Neural progenitor cell (in vitro differentiated cells): ENCODE results near the gene MRPL53. TPM values are rescaled to one million over a fixed set of nuclear protein-coding genes. Genes with fewer than 3 reads are reported as not detected.
A peak's percentile ranks its signal among the peaks of the same experiment; 100 is the strongest.

Source experiments
- DNase-seq: peaks from one replicate; pipeline ENCODE4 v3.0.0-alpha.2; 2016; ENCODE audit warnings: low spot score
- H2AFZ ChIP-seq: fragments of 200-600 bp; sonication (generic); replicated peaks from 2 replicates; pipeline ENCODE4 v1.6.1; 2016; ENCODE audit warnings: antibody characterized with exemption
- H3F3A ChIP-seq: fragments of 200-600 bp; sonication (generic); 2 replicates; pipeline ENCODE4 v1.6.1; 2016; ENCODE audit warnings: antibody characterized with exemption, low read depth
- H3K27ac ChIP-seq: fragments of 200-600 bp; sonication (generic); 2 replicates; pipeline ENCODE4 v1.5.1; 2016; ENCODE audit warnings: mild to moderate bottlenecking
- H3K27me3 ChIP-seq: fragments of 200-600 bp; sonication (generic); 2 replicates; pipeline ENCODE4 v1.6.1; 2016; ENCODE audit warnings: mild to moderate bottlenecking, moderate library complexity
- H3K36me3 ChIP-seq: fragments of 200-600 bp; sonication (generic); 2 replicates; pipeline ENCODE4 v1.5.1; 2016
- H3K4me1 ChIP-seq: fragments of 200-600 bp; sonication (generic); 2 replicates; pipeline ENCODE4 v1.6.1; 2016; ENCODE audit warnings: mixed run types
- H3K4me2 ChIP-seq: fragments of 200-600 bp; sonication (generic); 2 replicates; pipeline ENCODE4 v1.6.1; 2016
- H3K4me3 ChIP-seq: fragments of 200-600 bp; sonication (generic); 2 replicates; pipeline ENCODE4 v1.5.1; 2016
- H3K79me2 ChIP-seq: fragments of 200-600 bp; sonication (generic); 2 replicates; pipeline ENCODE4 v1.6.1; 2016; ENCODE audit warnings: low read depth
- H3K9ac ChIP-seq: fragments of 200-600 bp; sonication (generic); 2 replicates; pipeline ENCODE4 v1.6.1; 2016
- H3K9me3 ChIP-seq: fragments of 200-600 bp; sonication (generic); 2 replicates; pipeline ENCODE4 v1.5.1; 2016; ENCODE audit warnings: low read depth
- H4K20me1 ChIP-seq: fragments of 200-600 bp; sonication (generic); 2 replicates; pipeline ENCODE4 v1.6.1; 2016; ENCODE audit warnings: low read depth
- H3K27ac Mint-ChIP-seq: 3 replicates; pipeline ENCODE4 v1.8.0; 2021; ENCODE audit warnings: mixed read lengths
- H3K27me3 Mint-ChIP-seq: 2 replicates; pipeline ENCODE4 v1.8.0; 2022; ENCODE audit warnings: low read depth, mild to moderate bottlenecking, inconsistent platforms, moderate library complexity, mixed read lengths; ENCODE audit not compliant: insufficient read depth
- H3K36me3 Mint-ChIP-seq: 3 replicates; pipeline ENCODE4 v1.8.0; 2021; ENCODE audit warnings: mixed read lengths
- H3K4me1 Mint-ChIP-seq: 3 replicates; pipeline ENCODE4 v1.8.0; 2021; ENCODE audit warnings: mixed read lengths
- H3K4me3 Mint-ChIP-seq: 3 replicates; pipeline ENCODE4 v1.8.0; 2021; ENCODE audit warnings: mild to moderate bottlenecking, moderate library complexity, mixed read lengths
- H3K9me3 Mint-ChIP-seq: 3 replicates; pipeline ENCODE4 v1.8.0; 2020; ENCODE audit warnings: mixed read lengths
- CTCF ChIP-seq: fragments of 200-600 bp; sonication (generic); IDR thresholded peaks from 2 replicates; pipeline ENCODE4 v1.5.1; 2017; ENCODE audit warnings: antibody characterized with exemption, mild to moderate bottlenecking
- EZH2 ChIP-seq: fragments of 200-600 bp; sonication (generic); IDR thresholded peaks from 2 replicates; pipeline ENCODE4 v1.6.1; 2017; ENCODE audit warnings: antibody characterized with exemption, mild to moderate bottlenecking, moderate library complexity
- EZH2phosphoT487 ChIP-seq: fragments of 200-600 bp; sonication (generic); IDR thresholded peaks from 2 replicates; pipeline ENCODE4 v1.6.1; 2017; ENCODE audit warnings: antibody characterized with exemption
- total RNA-seq: library from RNA; depleted of rRNA; stranded (reverse); fragments of >200 nt; gene quantifications from 2 replicates; pipeline ENCODE4 v1.2.3, GENCODE V29; 2015; ENCODE audit warnings: low replicate concordance

The MRPL53 gene
- total RNA-seq, 1 donor from 2014 or later = 9.8 TPM

GRCh38 chr2:74482801-74483674 lies 10.6 kb upstream of the MRPL53 start, which contains the start of the genes CCDC142 and TTC31:
Gene CCDC142 (minus strand): TSS chr2:74482998. CDS start chr2:74482837, 161 bp downstream.
Gene TTC31 (plus strand): TSS chr2:74483081. CDS start chr2:74483096, 15 bp downstream.
- peaks cover 8% of the 10 kb centered on the region for H3K4me1 ChIP-seq
- peaks cover 10% of the 10 kb centered on the region for H3K36me3 Mint-ChIP-seq
- peaks cover 3% of the 10 kb centered on the region for H3K27me3 Mint-ChIP-seq
- H3K4me3 Mint-ChIP-seq = peak within 1 kb of the TSS; percentile 100
- H3K9me3 Mint-ChIP-seq = no peaks in the 10 kb centered on the region
- peaks cover 33% of the 10 kb centered on the region for H3K79me2 ChIP-seq
- H3K27ac ChIP-seq = no peak within 1 kb of the TSS
- H2AFZ ChIP-seq = peak within 1 kb of the TSS; percentile 87
- no peaks in the 10 kb centered on the region for H3K9me3 ChIP-seq
- peak; percentile 97 for DNase-seq
- TF ChIP-seq CTCF (peak; percentile 93), EZH2phosphoT487 (no peak)
- peaks cover 21% of the 10 kb centered on the region for H3K4me1 Mint-ChIP-seq
- H4K20me1 ChIP-seq = peaks cover 22% of the 10 kb centered on the region
- peak within 1 kb of the TSS; percentile 97 for H3K4me2 ChIP-seq
- H3K36me3 ChIP-seq = no peaks in the 10 kb centered on the region
- no peaks in the 10 kb centered on the region for H3F3A ChIP-seq
- H3K27ac Mint-ChIP-seq = peak within 1 kb of the TSS; percentile 99
- no peaks in the 10 kb centered on the region for H3K27me3 ChIP-seq
- H3K4me3 ChIP-seq = peak within 1 kb of the TSS; percentile 81
- peak within 1 kb of the TSS; percentile 60 for H3K9ac ChIP-seq

GRCh38 chr2:74481961-74482800 lies 9.7 kb upstream of the MRPL53 start:
- peak overlapping the region; percentile 87 for H2AFZ ChIP-seq
- peak overlapping the region; percentile 60 for H3K9ac ChIP-seq
- Mint-ChIP-seq H3K4me1 (peaks cover 21% of the 10 kb centered on the region), H3K36me3 (peaks cover 15% of the 10 kb centered on the region), H3K27me3 (peaks cover 3% of the 10 kb centered on the region), H3K4me3 (peak overlapping the region; percentile 100), H3K9me3 (no peaks in the 10 kb centered on the region), H3K27ac (no peak overlapping the region)
- no peaks in the 10 kb centered on the region for H3F3A ChIP-seq
- H4K20me1 ChIP-seq = peaks cover 22% of the 10 kb centered on the region
- H3K4me3 ChIP-seq = peak overlapping the region; percentile 81
- H3K36me3 ChIP-seq = no peaks in the 10 kb centered on the region
- H3K27ac ChIP-seq = no peak overlapping the region
- peak overlapping the region; percentile 97 for H3K4me2 ChIP-seq
- H3K27me3 ChIP-seq = no peaks in the 10 kb centered on the region
- peaks cover 33% of the 10 kb centered on the region for H3K79me2 ChIP-seq
- peaks cover 8% of the 10 kb centered on the region for H3K4me1 ChIP-seq
- TF ChIP-seq EZH2phosphoT487 (no peak), CTCF (no peak), EZH2 (no peak)
- no peaks in the 10 kb centered on the region for H3K9me3 ChIP-seq
- peak; percentile 74 for DNase-seq

- Histone ChIP-seq H3K9me3 (no peaks in the 10 kb centered on the region), H3K27me3 (no peaks in the 10 kb centered on the region), H3F3A (no peaks in the 10 kb centered on the region), H4K20me1 (peaks cover 22% of the 10 kb centered on the region), H2AFZ (no peak overlapping the region), H3K4me1 (peaks cover 8% of the 10 kb centered on the region), H3K4me2 (peak overlapping the region; percentile 97), H3K4me3 (peak overlapping the region; percentile 81), H3K36me3 (no peaks in the 10 kb centered on the region), H3K27ac (no peak overlapping the region), H3K9ac (peak overlapping the region; percentile 60), H3K79me2 (peaks cover 33% of the 10 kb centered on the region)
- H3K4me1 Mint-ChIP-seq = peaks cover 21% of the 10 kb centered on the region
- TF ChIP-seq EZH2 (no peak), EZH2phosphoT487 (no peak), CTCF (no peak)
- H3K27me3 Mint-ChIP-seq = peaks cover 3% of the 10 kb centered on the region
- peak overlapping the region; percentile 100 for H3K4me3 Mint-ChIP-seq
- no peak overlapping the region for H3K27ac Mint-ChIP-seq
- DNase-seq = no peak
- peaks cover 13% of the 10 kb centered on the region for H3K36me3 Mint-ChIP-seq
- no peaks in the 10 kb centered on the region for H3K9me3 Mint-ChIP-seq
These were observed 9.0 kb upstream of the MRPL53 start for GRCh38 chr2:74481431-74481830.
